ENCODE measurements around the gene PROM1. TPM values are rescaled to one million over a fixed set of nuclear protein-coding genes. Genes with fewer than 3 reads are reported as not detected.

Gene PROM1
- total and polyA plus RNA-seq, 2 of the 4 experiments (the other 2 are of a cell fraction) = not detected

DNA sequence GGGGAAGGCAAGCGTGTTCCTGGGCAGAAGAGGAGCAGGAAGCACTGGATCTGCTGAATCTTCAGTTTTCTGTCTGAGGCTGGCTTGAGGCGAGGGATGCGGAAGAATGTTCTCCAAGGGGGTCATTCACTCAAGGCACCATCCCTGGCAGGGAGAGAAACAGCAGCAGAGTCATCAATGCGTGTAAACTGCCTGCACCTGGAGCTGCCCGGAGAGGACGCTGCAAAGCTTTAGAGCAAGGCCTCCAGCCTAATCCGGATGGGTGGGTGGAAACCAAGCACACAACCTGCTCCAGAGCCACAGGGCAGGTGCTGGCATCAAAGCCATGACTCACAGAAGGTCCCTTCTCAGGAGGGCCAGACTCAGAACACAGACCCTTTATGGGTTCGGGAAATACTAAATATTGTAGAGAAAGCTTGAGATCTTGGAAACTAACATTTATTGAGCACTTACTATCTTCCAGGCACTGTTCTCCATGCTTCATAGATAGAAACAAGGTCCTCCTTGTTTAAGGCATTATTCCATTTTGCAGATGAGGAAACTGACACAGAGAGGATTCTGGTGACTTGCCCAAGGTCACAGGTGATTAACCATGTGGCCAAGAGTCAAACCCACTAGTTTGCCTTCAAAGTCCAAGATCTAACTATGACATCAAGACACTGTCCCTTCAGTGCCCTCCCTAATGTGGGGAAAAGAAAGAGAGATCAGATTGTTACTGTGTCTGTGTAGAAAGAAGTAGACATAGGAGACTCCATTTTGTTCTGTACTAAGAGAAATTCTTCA lies 7.7 kb downstream of the PROM1 start:
- ChIA-PET CTCF (no interaction called here), POLR2A (ENCODE audit: unreplicated experiment) (no interaction called here)
- Histone ChIP-seq H3K9me1 (ENCODE audit: insufficient read depth, low read length) (no peaks in the 10 kb centered on the region), H3K4ac (ENCODE audit: low read depth, low read length) (no peak overlapping the region), H3K4me3 (ENCODE audit: insufficient read depth, low read depth, low read length) (no peak overlapping the region), H3K56ac (ENCODE audit: extremely low read depth, insufficient read depth, low read length) (no peak overlapping the region), H3K4me1 (ENCODE audit: control insufficient read depth, insufficient read depth, low read length) (no peaks in the 10 kb centered on the region), H3K9ac (ENCODE audit: low read depth, low read length) (no peak overlapping the region), H3K4me2 (ENCODE audit: low read depth, low read length) (no peak overlapping the region), H3K23ac (ENCODE audit: low read depth, low read length) (no peak overlapping the region), H4K91ac (ENCODE audit: insufficient read depth, low read depth, low read length) (no peak overlapping the region), H3K27ac (ENCODE audit: insufficient read depth, low read length) (no peak overlapping the region), H2BK15ac (ENCODE audit: low read depth, low read length) (no peak overlapping the region), H3K79me1 (ENCODE audit: low read depth in 1 of 2, low read length in 2 of 2) (no peaks in the 10 kb centered on the region), H4K20me1 (ENCODE audit: insufficient read depth, low read length) (no peaks in the 10 kb centered on the region), H4K8ac (ENCODE audit: low read depth in 2 of 2, low read length in 2 of 2) (no peak overlapping the region), H3K9me3 (ENCODE audit: control insufficient read depth, insufficient read depth, low read length) (no peaks in the 10 kb centered on the region), H2AK5ac (ENCODE audit: low read depth, low read length) (no peak overlapping the region), H2BK120ac (ENCODE audit: low read depth, low read length) (no peak overlapping the region), H3K18ac (ENCODE audit: low read depth, low read length) (no peak overlapping the region), H2BK5ac (ENCODE audit: low read depth, low read length, poor library complexity, severe bottlenecking) (no peak overlapping the region), H2AK9ac (replicated peaks; ENCODE audit: low read depth, low read length, poor library complexity) (no peak overlapping the region), H3K27me3 (ENCODE audit: control insufficient read depth, insufficient read depth, low read length) (peaks cover 43% of the 10 kb centered on the region), H2AFZ (replicated peaks; ENCODE audit: low read length, poor library complexity) (no peak overlapping the region), H4K5ac (ENCODE audit: low read depth, low read length) (no peak overlapping the region), H3K14ac (replicated peaks; ENCODE audit: low read depth, low read length) (no peak overlapping the region), H2BK20ac (ENCODE audit: low read depth, low read length) (no peak overlapping the region), H3K36me3 (ENCODE audit: control insufficient read depth, insufficient read depth, low read length) (no peaks in the 10 kb centered on the region)
- in situ Hi-C loops (cut with MboI; ENCODE audit: low sequenced_read_pairs) = no loop called here
- DNase-seq (no peak), ATAC-seq (ENCODE audit: low read depth) (no peak)
- TF ChIP-seq BHLHE40 (IDR thresholded peaks at IDR 0.05; ENCODE audit: low read depth, low read length) (no peak), POLR2A (IDR thresholded peaks at IDR 0.05; ENCODE audit: low read depth, low read length) (no peak), MXI1 (IDR thresholded peaks at IDR 0.05; ENCODE audit: borderline replicate concordance, low read depth, low read length) (no peak), FOS (IDR thresholded peaks at IDR 0.05; ENCODE audit: low read depth, low read length) (no peak), RAD21 (IDR thresholded peaks at IDR 0.05; ENCODE audit: low read length) (no peak), MAZ (IDR thresholded peaks at IDR 0.05; ENCODE audit: borderline replicate concordance, low read depth, low read length) (no peak)
- BruUV-seq (replicated peaks) = no TSS peak
- WGBS, 2 experiments (ENCODE audit: extremely low coverage in 2 of 2, insufficient read length in 1 of 2) = 90% methylated on average over 4 of the region's 8 CpGs; no CpG with 5 or more reads in 1 of the 2 experiments
- dilution Hi-C loops (cut with HindIII; ENCODE audit: low sequenced_read_pairs, unreplicated experiment) = no loop called here
- intact Hi-C loops (cut with micrococcal nuclease) = no loop called here
